ENCODE results near the gene SLC4A3.

DNA sequence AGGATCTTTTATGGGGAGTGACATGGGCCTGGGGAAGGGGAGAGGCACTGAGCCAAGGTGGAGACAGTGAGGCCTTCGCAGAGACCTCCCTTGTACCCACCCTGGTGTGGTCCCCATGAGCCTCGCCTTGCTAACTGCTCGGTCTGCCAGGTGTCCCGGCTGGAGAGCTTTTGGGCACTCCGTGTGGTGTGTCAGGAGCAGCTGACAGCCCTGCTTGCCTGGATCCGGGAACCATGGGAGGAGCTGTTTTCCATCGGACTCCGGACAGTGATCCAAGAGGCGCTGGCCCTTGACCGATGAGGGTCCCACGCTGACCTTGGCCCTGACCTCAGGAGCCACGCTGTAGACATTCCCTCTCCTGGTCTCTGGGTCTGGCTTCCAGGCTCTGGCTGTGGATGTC, 11.5 kb upstream of the SLC4A3 start:
- TF ChIP-seq, protein P1, sequence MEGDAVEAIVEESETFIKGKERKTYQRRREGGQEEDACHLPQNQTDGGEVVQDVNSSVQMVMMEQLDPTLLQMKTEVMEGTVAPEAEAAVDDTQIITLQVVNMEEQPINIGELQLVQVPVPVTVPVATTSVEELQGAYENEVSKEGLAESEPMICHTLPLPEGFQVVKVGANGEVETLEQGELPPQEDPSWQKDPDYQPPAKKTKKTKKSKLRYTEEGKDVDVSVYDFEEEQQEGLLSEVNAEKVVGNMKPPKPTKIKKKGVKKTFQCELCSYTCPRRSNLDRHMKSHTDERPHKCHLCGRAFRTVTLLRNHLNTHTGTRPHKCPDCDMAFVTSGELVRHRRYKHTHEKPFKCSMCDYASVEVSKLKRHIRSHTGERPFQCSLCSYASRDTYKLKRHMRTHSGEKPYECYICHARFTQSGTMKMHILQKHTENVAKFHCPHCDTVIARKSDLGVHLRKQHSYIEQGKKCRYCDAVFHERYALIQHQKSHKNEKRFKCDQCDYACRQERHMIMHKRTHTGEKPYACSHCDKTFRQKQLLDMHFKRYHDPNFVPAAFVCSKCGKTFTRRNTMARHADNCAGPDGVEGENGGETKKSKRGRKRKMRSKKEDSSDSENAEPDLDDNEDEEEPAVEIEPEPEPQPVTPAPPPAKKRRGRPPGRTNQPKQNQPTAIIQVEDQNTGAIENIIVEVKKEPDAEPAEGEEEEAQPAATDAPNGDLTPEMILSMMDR (IDR thresholded peaks at IDR 0.05) = no peak
- no peak for TF ChIP-seq EZH2 (IDR thresholded peaks at IDR 0.05)
- no peak for TF ChIP-seq EZH2phosphoT487 (IDR thresholded peaks at IDR 0.05)

Measured in neural progenitor cell (in vitro differentiated cells).